HG02943 (cell line): ENCODE data around the gene PGA4.
"Not testable (repeated sequence)": the region's sequence is repeated elsewhere in the genome, so short reads cannot be mapped to it uniquely, and the experiment has no call there.

Experiments
- ATAC-seq: cut with Tn5 transposase; IDR thresholded peaks from one replicate; pipeline ENCODE4 v1.9.1; 2021; ENCODE audit warnings: mild to moderate bottlenecking, low read depth, moderate library complexity; ENCODE audit not compliant: unreplicated experiment

The PGA4 gene

GRCh38 chr11:61248071-61248470 is 25.9 kb downstream of the PGA4 start:
- ATAC-seq: not testable (repeated sequence)

GRCh38 chr11:61249201-61249600 is 27.1 kb downstream of the PGA4 start:
- ATAC-seq: not testable (repeated sequence)

GRCh38 chr11:61250796-61251765 is 28.9 kb downstream of the PGA4 start:
- not testable (repeated sequence) for ATAC-seq

- ATAC-seq: not testable (repeated sequence)
These were observed 30.2 kb downstream of the PGA4 start for GRCh38 chr11:61252332-61252731.

GRCh38 chr11:61254403-61255025 is 32.4 kb downstream of the PGA4 start:
- ATAC-seq: no peak

- ATAC-seq: no peak
These were observed 34.7 kb downstream of the PGA4 start for GRCh38 chr11:61256710-61257482.

GRCh38 chr11:61258546-61258945 is 36.4 kb downstream of the PGA4 start:
- ATAC-seq: no peak

GRCh38 chr11:61259363-61259762 is 37.2 kb downstream of the PGA4 start:
- no peak for ATAC-seq

GRCh38 chr11:61264371-61264770 is 42.2 kb downstream of the PGA4 start:
- no peak for ATAC-seq

GRCh38 chr11:61264795-61265194 is 42.6 kb downstream of the PGA4 start:
- no peak for ATAC-seq

GRCh38 chr11:61265357-61265756 is 43.2 kb downstream of the PGA4 start:
- no peak for ATAC-seq

- ATAC-seq: no peak
These were observed 44.5 kb downstream of the PGA4 start for GRCh38 chr11:61266602-61267001.

- no peak for ATAC-seq
These were observed 45.3 kb downstream of the PGA4 start for GRCh38 chr11:61267437-61267841.

GRCh38 chr11:61268588-61269250 is 46.6 kb downstream of the PGA4 start:
- no peak for ATAC-seq

- ATAC-seq: no peak
These were observed 48.4 kb downstream of the PGA4 start for GRCh38 chr11:61270354-61271076.

GRCh38 chr11:61272731-61273130 is 50.6 kb downstream of the PGA4 start:
- no peak for ATAC-seq

GRCh38 chr11:61273178-61274078 is 51.3 kb downstream of the PGA4 start:
- no peak for ATAC-seq

- ATAC-seq: no peak
These were observed 51.9 kb downstream of the PGA4 start for GRCh38 chr11:61274084-61274483.

GRCh38 chr11:61275191-61275590 is 53.0 kb downstream of the PGA4 start:
- ATAC-seq: no peak
